OCI-LY3 (cell line): Measurements from ENCODE around the gene CLCN2.

ENCODE experiments used
- CTCF ChIP-seq: fragments of 200-600, 300-600 bp; sonication (generic); IDR thresholded peaks from 2 replicates; pipeline ENCODE4 v1.5.1; 2014; ENCODE audit warnings: antibody characterized with exemption, low read length, low read depth
- EZH2phosphoT487 ChIP-seq: fragments of 200-600 bp; shearing (Covaris generic); IDR thresholded peaks from 2 replicates; pipeline ENCODE4 v1.6.1; 2018; ENCODE audit warnings: antibody characterized with exemption, mixed run types, low read depth

GRCh38 chr3:184386047-184386806 is 24.8 kb upstream of the CLCN2 start:
- no peak for TF ChIP-seq EZH2phosphoT487
- TF ChIP-seq CTCF = no peak
